Immature natural killer cell (primary cell): ENCODE data around the gene PIP5K1B. TPM values are rescaled to one million over a fixed set of nuclear protein-coding genes. Genes with fewer than 3 reads are reported as not detected.

ENCODE experiments used
- DNase-seq, 3 donors: peaks; one replicate each; pipeline ENCODE4 v3.0.0; 2022; ENCODE audit warnings: mixed read lengths in 1 of 3
- H3K27ac Mint-ChIP-seq, 6 donors: one replicate each; pipeline ENCODE4 v1.8.0; 2020; ENCODE audit warnings: mixed read lengths in 6 of 6, mild to moderate bottlenecking in 5 of 6, inconsistent platforms in 4 of 6, moderate library complexity in 3 of 6
- H3K27me3 Mint-ChIP-seq, 3 donors: one replicate each; pipeline ENCODE4 v1.8.0; 2020 to 2021; ENCODE audit warnings: low read depth in 3 of 3, mild to moderate bottlenecking in 3 of 3, mixed read lengths in 3 of 3, moderate library complexity in 3 of 3, inconsistent platforms in 1 of 3
- H3K36me3 Mint-ChIP-seq, 3 donors: one replicate each; pipeline ENCODE4 v1.8.0; 2020; ENCODE audit warnings: mixed read lengths in 3 of 3, inconsistent platforms in 2 of 3, mild to moderate bottlenecking in 2 of 3
- H3K4me1 Mint-ChIP-seq, 2 donors: one replicate each; pipeline ENCODE4 v1.8.0; 2020; ENCODE audit warnings: inconsistent platforms in 2 of 2, mild to moderate bottlenecking in 2 of 2, mixed read lengths in 2 of 2, moderate library complexity in 1 of 2
- H3K4me3 Mint-ChIP-seq, 5 donors: one replicate each; pipeline ENCODE4 v1.8.0; 2020; ENCODE audit warnings: mild to moderate bottlenecking in 5 of 5, mixed read lengths in 5 of 5, inconsistent platforms in 3 of 5, moderate library complexity in 3 of 5
- H3K9me3 Mint-ChIP-seq, 6 donors: one replicate each; pipeline ENCODE4 v1.8.0; 2020; ENCODE audit warnings: mild to moderate bottlenecking in 6 of 6, mixed read lengths in 6 of 6, inconsistent platforms in 4 of 6, moderate library complexity in 3 of 6
- polyA plus RNA-seq, 3 donors: library from polyadenylated mRNA; unstranded; fragments of 300-500 nt; fragmentation: Illumina TruSeq; gene quantifications; one replicate each; pipeline ENCODE4 v1.2.3, GENCODE V29; 2021

PIP5K1B gene
- polyA plus RNA-seq, 3 donors from 2014 or later = not detected

DNA sequence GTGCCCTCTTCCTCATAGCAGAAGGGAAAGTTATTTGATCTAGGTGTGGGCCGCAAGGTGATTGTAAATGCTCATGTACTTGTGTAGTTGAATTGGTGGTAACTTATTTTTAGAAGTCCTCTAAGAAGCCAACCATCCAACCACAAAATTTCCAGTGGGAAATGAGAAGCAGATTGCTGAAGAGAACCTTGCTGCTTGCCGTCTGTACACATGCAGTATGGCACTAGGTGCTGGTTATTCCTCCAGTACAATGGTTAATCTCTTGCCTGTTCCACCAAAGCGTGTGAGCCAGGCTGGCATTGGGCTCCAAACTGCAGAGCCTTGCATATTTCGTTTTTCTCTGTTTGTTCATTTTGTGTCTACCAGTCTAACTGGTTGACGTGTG, 28.0 kb downstream of the PIP5K1B start:
- H3K27me3 Mint-ChIP-seq = peaks cover 3 to 9% (median 5%) of the 10 kb centered on the region in 3 donors
- DNase-seq = no peak
- no peaks in the 10 kb centered on the region for H3K4me1 Mint-ChIP-seq
- no peaks in the 10 kb centered on the region for H3K36me3 Mint-ChIP-seq
- H3K9me3 Mint-ChIP-seq = peaks cover 0 to 2% (median 0%) of the 10 kb centered on the region in 6 donors
- no peak overlapping the region for H3K27ac Mint-ChIP-seq
- H3K4me3 Mint-ChIP-seq = no peak overlapping the region

DNA sequence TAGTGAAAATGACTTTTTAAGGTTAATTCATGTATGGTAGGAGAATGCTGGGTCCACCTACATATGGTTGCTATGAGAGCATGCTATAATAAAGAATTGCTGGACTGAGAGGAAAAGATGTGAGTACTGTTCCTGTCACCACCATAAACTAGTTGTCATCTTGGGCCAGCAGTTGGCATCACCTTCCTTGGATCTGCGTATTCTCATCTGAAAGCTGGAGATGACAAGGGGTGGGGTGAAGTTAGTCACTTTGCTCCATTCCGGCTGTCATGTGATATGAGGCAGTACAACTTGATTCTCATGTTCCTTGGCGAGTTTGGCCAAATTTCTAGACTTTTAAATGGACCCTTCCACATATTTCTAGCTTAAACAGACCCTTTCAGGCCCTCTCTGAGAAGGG, 33.3 kb downstream of the PIP5K1B start:
- Mint-ChIP-seq H3K36me3 (no peaks in the 10 kb centered on the region), H3K4me1 (no peaks in the 10 kb centered on the region), H3K27ac (no peak overlapping the region), H3K27me3 (peaks cover 1 to 3% (median 2%) of the 10 kb centered on the region in 3 donors), H3K9me3 (peaks cover 0 to 2% (median 0%) of the 10 kb centered on the region in 6 donors), H3K4me3 (no peak overlapping the region)
- DNase-seq = no peak

DNA sequence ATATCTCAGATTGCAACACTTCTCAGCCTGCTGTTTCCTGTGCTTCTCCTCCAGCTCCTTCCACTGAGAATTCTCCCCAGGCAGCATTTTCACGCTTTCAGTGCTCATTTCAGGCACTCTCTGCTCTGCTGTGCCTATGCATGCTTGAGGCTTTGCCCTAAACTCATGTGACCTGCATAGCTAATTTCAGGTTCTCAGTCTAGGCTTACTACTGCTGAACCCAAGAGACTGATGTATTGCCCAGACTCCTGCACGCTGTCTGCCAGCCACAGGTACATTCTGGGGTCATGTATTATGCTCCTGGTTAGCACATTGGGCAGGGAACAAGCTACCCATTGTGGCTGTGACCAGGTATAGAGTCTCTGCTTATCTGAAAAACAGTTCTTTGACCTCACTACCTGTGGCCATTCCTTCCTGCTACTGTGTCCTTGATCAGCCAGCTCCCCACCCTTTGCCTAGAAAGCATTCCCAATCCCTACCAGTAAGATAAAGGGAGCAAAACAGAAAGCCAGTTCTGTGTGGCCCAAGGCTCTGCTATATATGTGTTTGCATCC, 34.7 kb downstream of the PIP5K1B start:
- H3K36me3 Mint-ChIP-seq = no peaks in the 10 kb centered on the region
- DNase-seq = no peak
- no peak overlapping the region for H3K27ac Mint-ChIP-seq
- peaks cover 0 to 2% (median 0%) of the 10 kb centered on the region in 6 donors for H3K9me3 Mint-ChIP-seq
- peaks cover 2 to 3% (median 3%) of the 10 kb centered on the region in 3 donors for H3K27me3 Mint-ChIP-seq
- no peaks in the 10 kb centered on the region for H3K4me1 Mint-ChIP-seq
- no peak overlapping the region for H3K4me3 Mint-ChIP-seq

DNA sequence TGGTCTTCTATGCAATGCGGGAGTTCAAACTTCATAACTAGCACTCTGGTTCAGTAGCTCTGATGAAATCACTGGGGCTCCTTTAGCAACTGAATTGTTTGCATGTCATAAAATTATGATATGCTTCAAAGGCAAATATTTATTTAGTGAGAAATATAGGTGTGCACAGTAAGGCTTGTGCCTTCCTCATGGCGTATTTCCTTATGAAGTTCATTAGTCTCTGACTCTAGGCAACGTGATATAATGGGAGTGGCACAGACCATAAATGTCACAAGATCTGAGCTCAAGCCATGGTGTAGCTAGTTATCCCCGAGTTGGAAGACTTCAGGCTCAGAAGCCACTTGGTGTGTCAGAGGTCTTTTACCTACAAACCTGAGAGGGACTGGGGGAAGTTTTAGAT, 35.5 kb downstream of the PIP5K1B start:
- H3K36me3 Mint-ChIP-seq = no peaks in the 10 kb centered on the region
- H3K4me1 Mint-ChIP-seq = no peaks in the 10 kb centered on the region
- DNase-seq = no peak
- no peak overlapping the region for H3K27ac Mint-ChIP-seq
- no peak overlapping the region for H3K4me3 Mint-ChIP-seq
- peaks cover 0 to 2% (median 0%) of the 10 kb centered on the region in 6 donors for H3K9me3 Mint-ChIP-seq
- H3K27me3 Mint-ChIP-seq = peaks cover 2 to 5% (median 3%) of the 10 kb centered on the region in 3 donors

DNA sequence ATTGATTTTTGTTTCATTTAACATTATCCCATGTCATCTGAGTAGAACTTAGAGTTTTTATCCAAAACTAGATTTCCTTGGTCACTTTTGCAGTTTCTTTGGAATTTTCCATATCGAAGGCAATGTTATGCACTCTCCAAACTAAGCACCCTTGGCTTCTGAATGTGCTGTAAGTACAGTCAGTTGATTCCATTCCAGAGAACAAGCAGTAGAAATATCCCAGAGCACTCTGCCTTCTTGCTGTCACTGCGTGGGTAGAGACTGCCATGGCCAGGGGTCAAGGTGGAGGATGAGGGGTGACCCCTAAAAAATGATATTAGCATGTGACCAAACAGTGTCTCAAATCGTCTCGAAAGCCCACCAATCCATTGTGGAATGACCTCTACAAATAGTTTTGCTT, 36.2 kb downstream of the PIP5K1B start:
- Mint-ChIP-seq H3K4me3 (no peak overlapping the region), H3K4me1 (no peaks in the 10 kb centered on the region), H3K9me3 (peaks cover 0 to 2% (median 0%) of the 10 kb centered on the region in 6 donors), H3K27me3 (peaks cover 0 to 3% (median 3%) of the 10 kb centered on the region in 3 donors), H3K36me3 (no peaks in the 10 kb centered on the region), H3K27ac (no peak overlapping the region)
- DNase-seq = no peak

DNA sequence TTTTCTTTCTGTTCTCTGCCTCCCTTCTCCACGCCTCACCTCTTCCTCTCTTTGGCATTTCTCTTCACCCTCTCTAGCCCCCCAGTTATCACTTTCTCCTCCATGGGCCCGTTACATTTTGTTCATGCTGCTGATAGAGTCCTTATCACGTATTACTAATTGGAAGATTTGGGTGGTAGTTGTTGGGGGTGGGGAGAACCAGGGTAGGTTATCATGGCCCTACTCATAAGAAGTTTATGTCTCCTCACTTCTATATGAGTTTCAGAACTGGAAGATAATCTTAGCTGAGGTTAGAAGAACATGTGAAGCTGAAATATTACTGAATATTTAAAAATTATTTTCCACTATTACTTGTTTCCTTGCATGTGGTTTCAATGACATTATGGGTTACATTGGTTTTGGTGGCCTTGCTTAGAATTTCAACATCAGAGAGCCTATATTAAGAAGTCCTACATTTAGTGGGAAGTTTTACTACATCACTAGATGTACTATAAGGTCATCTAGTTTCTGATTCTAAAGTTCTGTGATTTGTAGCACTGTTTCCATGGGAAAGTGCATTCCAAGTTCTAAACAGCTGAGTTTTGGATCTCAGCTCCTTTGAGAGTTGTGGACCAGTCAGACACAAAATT, 36.8 kb downstream of the PIP5K1B start:
- Mint-ChIP-seq H3K36me3 (no peaks in the 10 kb centered on the region), H3K27me3 (peaks cover 3 to 4% (median 3%) of the 10 kb centered on the region in 3 donors), H3K4me1 (no peaks in the 10 kb centered on the region), H3K27ac (no peak overlapping the region), H3K4me3 (no peak overlapping the region), H3K9me3 (peaks cover 0 to 2% (median 0%) of the 10 kb centered on the region in 6 donors)
- no peak for DNase-seq

DNA sequence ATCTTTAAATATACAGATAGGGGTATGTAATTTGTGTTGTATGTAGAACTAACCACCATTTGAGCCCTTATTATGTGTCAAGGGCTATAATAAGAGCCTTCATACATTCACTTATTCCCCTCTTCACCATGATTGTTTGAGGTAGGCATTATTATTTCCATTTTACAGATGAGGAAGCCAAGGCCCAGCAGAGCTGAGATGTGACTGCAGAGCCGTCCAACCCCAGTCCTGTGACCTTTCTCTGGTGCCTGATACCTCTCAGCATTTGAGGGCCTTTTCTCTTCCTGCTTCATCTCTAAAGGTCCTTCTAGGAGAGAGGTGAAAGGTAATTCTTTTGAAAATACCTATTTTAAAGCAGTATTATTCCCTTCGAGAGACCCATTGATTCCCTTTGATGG, 37.3 kb downstream of the PIP5K1B start:
- Mint-ChIP-seq H3K9me3 (peaks cover 0 to 2% (median 0%) of the 10 kb centered on the region in 6 donors), H3K4me1 (no peaks in the 10 kb centered on the region), H3K27ac (no peak overlapping the region), H3K27me3 (peaks cover under 1 to 4% (median 3%) of the 10 kb centered on the region in 3 donors), H3K36me3 (no peaks in the 10 kb centered on the region), H3K4me3 (no peak overlapping the region)
- no peak for DNase-seq

DNA sequence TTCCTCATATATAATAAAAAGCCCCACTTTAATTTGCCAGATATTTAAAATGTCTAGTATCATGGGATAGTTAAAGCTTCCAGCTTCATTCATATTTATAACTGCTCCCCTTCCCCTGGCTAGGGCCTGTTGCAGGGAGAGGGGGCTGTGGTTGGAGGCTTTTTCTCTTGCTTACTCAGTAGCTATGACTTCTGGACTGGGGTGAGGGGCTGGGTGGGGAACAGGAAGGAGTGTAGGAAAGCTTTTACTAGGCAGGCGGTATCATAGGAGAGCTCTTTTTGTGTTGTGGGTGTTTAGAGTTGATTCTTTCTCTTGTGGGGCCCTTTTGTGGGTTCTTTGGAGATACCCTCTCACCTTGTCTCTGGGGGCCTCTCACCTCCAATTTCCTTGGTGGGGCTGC, 39.4 kb downstream of the PIP5K1B start:
- Mint-ChIP-seq H3K9me3 (peaks cover 0 to 2% (median 0%) of the 10 kb centered on the region in 6 donors), H3K27me3 (peaks cover 0 to 4% (median 3%) of the 10 kb centered on the region in 3 donors), H3K4me1 (no peaks in the 10 kb centered on the region), H3K4me3 (no peak overlapping the region), H3K36me3 (no peaks in the 10 kb centered on the region), H3K27ac (no peak overlapping the region)
- DNase-seq = no peak

DNA sequence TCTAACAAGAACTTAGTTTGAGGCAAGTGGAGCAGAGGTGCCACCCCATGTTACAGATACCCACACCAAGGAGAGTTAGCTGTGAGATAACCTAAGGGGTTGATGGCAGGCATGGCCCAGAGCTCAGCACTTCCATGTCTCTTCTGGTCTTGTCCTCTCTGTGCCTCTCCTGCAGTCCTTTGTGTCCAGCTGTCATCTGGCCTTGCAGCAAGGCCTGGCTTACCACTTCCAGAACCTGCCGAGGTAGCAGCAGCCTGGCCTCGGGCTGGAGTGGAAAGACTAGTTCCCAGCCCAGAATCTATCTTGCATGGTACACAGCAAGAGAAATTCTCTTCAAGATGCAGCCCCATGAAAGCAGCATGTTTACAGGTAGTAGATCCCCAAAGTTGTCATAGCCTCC, 41.5 kb downstream of the PIP5K1B start:
- H3K27ac Mint-ChIP-seq = no peak overlapping the region
- H3K4me1 Mint-ChIP-seq = no peaks in the 10 kb centered on the region
- H3K27me3 Mint-ChIP-seq = peaks cover 0 to 4% (median 3%) of the 10 kb centered on the region in 3 donors
- H3K9me3 Mint-ChIP-seq = no peaks in the 10 kb centered on the region
- no peak for DNase-seq
- H3K4me3 Mint-ChIP-seq = no peak overlapping the region
- no peaks in the 10 kb centered on the region for H3K36me3 Mint-ChIP-seq

DNA sequence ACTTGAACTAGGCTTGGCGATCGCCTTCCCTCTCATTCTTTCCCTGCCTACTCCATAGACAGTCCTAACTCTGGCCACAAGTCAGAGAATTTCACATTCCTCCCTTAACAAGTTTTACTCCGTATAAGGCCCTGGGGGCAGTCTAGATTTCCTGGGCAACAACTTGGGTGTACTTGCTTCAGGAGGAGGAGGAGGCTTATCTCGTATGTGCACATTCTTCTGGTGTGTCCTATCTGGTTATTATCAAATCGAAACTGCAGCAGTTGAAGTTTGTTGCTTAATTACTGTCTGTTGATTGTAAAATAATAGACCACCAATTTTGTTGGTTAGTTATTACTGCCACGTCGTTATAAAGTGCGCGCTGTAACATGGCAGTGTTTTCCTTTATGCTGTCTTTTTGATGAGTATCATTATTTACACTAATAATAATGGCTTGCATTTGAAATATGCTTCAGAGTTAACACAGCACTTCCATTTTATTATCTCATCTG, 42.0 kb downstream of the PIP5K1B start:
- DNase-seq = no peak
- H3K9me3 Mint-ChIP-seq = no peaks in the 10 kb centered on the region
- no peaks in the 10 kb centered on the region for H3K36me3 Mint-ChIP-seq
- no peak overlapping the region for H3K4me3 Mint-ChIP-seq
- no peaks in the 10 kb centered on the region for H3K4me1 Mint-ChIP-seq
- H3K27me3 Mint-ChIP-seq = peaks cover 0 to 4% (median 3%) of the 10 kb centered on the region in 3 donors
- no peak overlapping the region for H3K27ac Mint-ChIP-seq

DNA sequence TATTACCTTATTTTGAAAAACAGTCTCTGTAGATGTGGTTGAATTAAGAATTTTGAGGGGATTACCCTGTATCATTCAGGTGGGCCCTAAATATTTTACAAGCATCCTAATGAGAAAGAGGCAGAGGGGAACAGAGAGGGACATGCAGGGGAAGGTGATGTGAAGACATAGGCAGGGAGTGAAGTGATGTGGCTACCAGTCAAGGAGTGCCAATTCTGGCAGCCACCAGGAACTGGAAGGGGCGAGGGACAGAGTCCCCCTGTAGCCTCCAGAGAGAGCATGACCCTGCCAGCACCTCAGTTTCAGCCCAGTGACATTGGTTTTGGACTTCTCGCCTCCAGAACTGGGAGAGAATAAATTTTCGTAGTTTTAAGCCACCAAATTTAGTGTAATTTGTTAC, 44.1 kb downstream of the PIP5K1B start:
- Mint-ChIP-seq H3K9me3 (no peaks in the 10 kb centered on the region), H3K4me3 (no peak overlapping the region), H3K27ac (no peak overlapping the region)

DNA sequence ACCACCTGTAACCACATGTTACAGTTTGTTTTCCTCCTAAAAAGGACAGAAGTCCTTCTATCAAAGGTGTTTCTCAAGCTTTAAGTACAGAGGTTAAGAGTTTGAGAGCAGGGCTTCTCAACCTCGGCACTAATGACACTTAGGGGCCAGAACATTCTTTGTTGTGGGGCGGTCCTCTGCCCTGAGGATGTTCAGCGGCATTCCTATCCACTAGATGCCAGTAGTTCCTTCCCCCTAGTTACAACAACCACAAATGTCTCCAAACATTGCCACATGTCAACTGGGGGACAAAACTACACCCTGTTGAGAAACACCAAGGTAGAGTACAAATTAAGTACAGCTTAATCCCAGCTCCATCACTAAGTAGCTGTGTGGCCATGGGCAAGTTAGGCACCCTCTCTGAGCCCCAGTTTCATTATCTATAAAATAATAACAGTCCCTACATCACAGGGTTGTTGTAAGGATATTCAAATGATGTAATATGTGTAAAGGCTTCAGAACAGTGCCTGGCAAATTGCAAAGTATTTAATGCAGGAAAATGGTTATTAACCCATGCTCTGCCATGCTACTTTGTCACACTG, 44.6 kb downstream of the PIP5K1B start:
- H3K27ac Mint-ChIP-seq = no peak overlapping the region
- no peaks in the 10 kb centered on the region for H3K4me1 Mint-ChIP-seq
- no peaks in the 10 kb centered on the region for H3K9me3 Mint-ChIP-seq
- peaks cover 0 to 9% (median 4%) of the 10 kb centered on the region in 3 donors for H3K27me3 Mint-ChIP-seq
- no peak overlapping the region for H3K4me3 Mint-ChIP-seq
- no peak for DNase-seq
- no peaks in the 10 kb centered on the region for H3K36me3 Mint-ChIP-seq

More for the DNA sequence above, 44.1 kb downstream of the PIP5K1B start:
- no peak for DNase-seq
- no peaks in the 10 kb centered on the region for H3K4me1 Mint-ChIP-seq
- no peaks in the 10 kb centered on the region for H3K36me3 Mint-ChIP-seq
- H3K27me3 Mint-ChIP-seq = peaks cover 0 to 4% (median 4%) of the 10 kb centered on the region in 3 donors

DNA sequence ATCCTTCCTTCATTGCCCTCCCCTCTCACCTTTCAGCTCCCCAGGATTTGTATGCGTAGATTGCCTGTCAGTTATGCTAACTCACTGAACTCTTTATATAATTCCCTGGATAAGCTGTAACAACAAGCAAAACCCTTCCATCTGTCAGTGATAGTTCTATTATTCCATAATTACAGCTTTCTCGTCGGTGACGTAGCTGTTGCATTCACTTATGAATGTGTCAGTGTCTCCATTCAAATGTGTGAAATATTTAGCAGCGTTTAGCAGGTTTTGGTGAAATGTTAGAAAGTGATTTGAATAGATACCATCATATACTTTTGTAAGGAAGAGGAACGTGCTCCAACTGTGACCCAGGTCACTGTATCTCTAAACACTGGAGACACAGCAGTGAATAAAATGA, 45.2 kb downstream of the PIP5K1B start:
- Mint-ChIP-seq H3K9me3 (no peaks in the 10 kb centered on the region), H3K27ac (no peak overlapping the region), H3K4me1 (no peaks in the 10 kb centered on the region), H3K36me3 (no peaks in the 10 kb centered on the region), H3K4me3 (no peak overlapping the region), H3K27me3 (peaks cover 0 to 9% (median 2%) of the 10 kb centered on the region in 3 donors)
- DNase-seq = no peak

DNA sequence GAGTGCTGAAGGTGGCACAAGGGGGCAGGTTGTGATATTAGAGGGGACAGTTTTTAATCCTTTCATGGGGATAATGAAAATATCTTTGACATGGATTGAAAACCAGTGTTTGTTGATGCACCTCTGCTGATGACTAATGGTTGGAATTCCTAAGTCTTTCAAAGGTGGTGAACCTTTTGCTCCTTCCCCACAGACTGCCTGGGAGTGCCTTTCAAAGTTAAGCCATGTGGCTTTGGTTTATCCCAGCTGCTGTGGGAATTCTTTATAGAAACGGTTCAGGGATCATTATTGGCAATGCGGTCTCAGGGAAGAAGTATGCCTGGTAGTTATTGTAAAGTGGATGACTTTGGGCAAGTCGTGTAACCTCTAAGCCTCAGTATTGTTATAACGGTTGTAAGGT, 45.7 kb downstream of the PIP5K1B start:
- no peak for DNase-seq
- H3K9me3 Mint-ChIP-seq = no peaks in the 10 kb centered on the region
- peaks cover 0 to 11% (median 2%) of the 10 kb centered on the region in 3 donors for H3K27me3 Mint-ChIP-seq
- no peaks in the 10 kb centered on the region for H3K36me3 Mint-ChIP-seq
- H3K4me3 Mint-ChIP-seq = no peak overlapping the region
- no peaks in the 10 kb centered on the region for H3K4me1 Mint-ChIP-seq
- H3K27ac Mint-ChIP-seq = no peak overlapping the region
